WTC11 (cell line): ENCODE results near the gene MIX23. TPM values are rescaled to one million over a fixed set of nuclear protein-coding genes. Genes with fewer than 3 reads are reported as not detected.

Experiments used
- ATAC-seq: fragments of 200-7000 bp; cut with Tn5 transposase; 2 replicates; pipeline ENCODE4 v1.10.0; 2021; ENCODE audit warnings: mild to moderate bottlenecking, moderate library complexity
- CTCF ChIA-PET: fragments of 300-600 bp; sonication (Branson Sonifier 250); formaldehyde crosslinking; loops from one replicate; lab custom pipeline; 2021; ENCODE audit warnings: antibody characterized with exemption; lab: Charles Lee
- POLR2A ChIA-PET: fragments of 350-600 bp; sonication (Branson Sonifier 250); formaldehyde crosslinking; loops from one replicate; lab custom pipeline; 2021; ENCODE audit warnings: antibody characterized with exemption; lab: Charles Lee
- DNase-seq: peaks from one replicate; pipeline ENCODE4 v3.0.0; 2021; ENCODE audit warnings: low spot score
- H3K27ac Mint-ChIP-seq: 2 replicates; pipeline ENCODE4 v1.8.0; 2021; ENCODE audit warnings: mixed read lengths
- H3K27me3 Mint-ChIP-seq: 2 replicates; pipeline ENCODE4 v1.8.0; 2021; ENCODE audit warnings: low read depth, mild to moderate bottlenecking, moderate library complexity, mixed read lengths
- H3K36me3 Mint-ChIP-seq: 2 replicates; pipeline ENCODE4 v1.8.0; 2021; ENCODE audit warnings: mixed read lengths
- H3K4me1 Mint-ChIP-seq: 2 replicates; pipeline ENCODE4 v1.8.0; 2022; ENCODE audit warnings: mixed read lengths
- H3K4me3 Mint-ChIP-seq: 2 replicates; pipeline ENCODE4 v1.8.0; 2021; ENCODE audit warnings: mild to moderate bottlenecking, moderate library complexity, mixed read lengths
- H3K9me3 Mint-ChIP-seq: 2 replicates; pipeline ENCODE4 v1.8.0; 2021; ENCODE audit warnings: mixed read lengths
- ATF6 ChIP-seq: sonication (generic); formaldehyde crosslinking; IDR thresholded peaks from 2 replicates; pipeline ENCODE4 v1.8.1; 2023; ENCODE audit warnings: mild to moderate bottlenecking, missing genetic modification reagents
- E2F1 ChIP-seq: sonication (generic); formaldehyde crosslinking; IDR thresholded peaks from 2 replicates; pipeline ENCODE4 v1.8.0; 2022; ENCODE audit warnings: mild to moderate bottlenecking, missing genetic modification reagents
- FOXK1 ChIP-seq: sonication (generic); formaldehyde crosslinking; IDR thresholded peaks from 2 replicates; pipeline ENCODE4 v1.8.0; 2022; ENCODE audit warnings: mild to moderate bottlenecking, moderate library complexity, missing genetic modification reagents
- GTF2I ChIP-seq: fragments of 250-450 bp; sonication (Bioruptor Pico); conservative IDR thresholded peaks from 2 replicates; pipeline ENCODE4 v1.4.0; 2021; ENCODE audit warnings: mild to moderate bottlenecking
- HMGA2 ChIP-seq: fragments of 250-450 bp; sonication (Bioruptor Pico); IDR thresholded peaks from 2 replicates; pipeline ENCODE4 v1.4.0; 2021; ENCODE audit warnings: mild to moderate bottlenecking, moderate library complexity
- NR1H2 ChIP-seq: sonication (generic); formaldehyde crosslinking; IDR thresholded peaks from 2 replicates; pipeline ENCODE4 v1.9.0; 2021; ENCODE audit warnings: mild to moderate bottlenecking, moderate library complexity, missing genetic modification reagents
- PREB ChIP-seq: sonication (generic); formaldehyde crosslinking; IDR thresholded peaks from 2 replicates; pipeline ENCODE4 v1.8.1; 2022; ENCODE audit warnings: mild to moderate bottlenecking, missing genetic modification reagents, moderate library complexity, borderline replicate concordance
- SMAD4 ChIP-seq: sonication (generic); formaldehyde crosslinking; IDR thresholded peaks from 2 replicates; pipeline ENCODE4 v1.8.0; 2022; ENCODE audit warnings: mild to moderate bottlenecking, missing genetic modification reagents
- USF1 ChIP-seq: sonication (generic); formaldehyde crosslinking; IDR thresholded peaks from 2 replicates; pipeline ENCODE4 v1.8.0; 2022; ENCODE audit warnings: mild to moderate bottlenecking, missing genetic modification reagents
- USF2 ChIP-seq: sonication (generic); formaldehyde crosslinking; IDR thresholded peaks from 2 replicates; pipeline ENCODE4 v1.8.1; 2023; ENCODE audit warnings: mild to moderate bottlenecking, missing genetic modification reagents, moderate library complexity
- ZNF219 ChIP-seq: sonication (generic); formaldehyde crosslinking; IDR thresholded peaks from 2 replicates; pipeline ENCODE4 v1.8.0; 2023; ENCODE audit warnings: missing genetic modification reagents, mild to moderate bottlenecking, borderline replicate concordance
- ZNF512 ChIP-seq: sonication (generic); formaldehyde crosslinking; IDR thresholded peaks from 2 replicates; pipeline ENCODE4 v1.8.1; 2022; ENCODE audit warnings: missing genetic modification reagents, borderline replicate concordance
- ZNF671 ChIP-seq: fragments of 250-450 bp; sonication (Bioruptor Pico); IDR thresholded peaks from 2 replicates; pipeline ENCODE4 v1.8.0; 2021; ENCODE audit warnings: mild to moderate bottlenecking
- total RNA-seq: library from RNA; stranded (reverse); gene quantifications from 3 replicates; pipeline ENCODE4 v1.2.3, GENCODE V29; 2021
- TF ChIP-seq, protein P1 (sequence below): sonication (generic); formaldehyde crosslinking; IDR thresholded peaks from 2 replicates; pipeline ENCODE4 v1.8.0; 2022; ENCODE audit warnings: mild to moderate bottlenecking, missing genetic modification reagents
- TF ChIP-seq, protein P2 (sequence below): fragments of 250-450 bp; sonication (Bioruptor Pico); conservative IDR thresholded peaks from 2 replicates; pipeline ENCODE4 v1.9.0; 2021; ENCODE audit warnings: mild to moderate bottlenecking
- TF ChIP-seq, protein P3 (sequence below): fragments of 250-450 bp; sonication (Bioruptor Pico); IDR thresholded peaks from 2 replicates; pipeline ENCODE4 v1.9.0; 2021; ENCODE audit warnings: mild to moderate bottlenecking

Gene MIX23
- total RNA-seq, 1 experiment from 2014 or later: 81.7 TPM

- no peak for TF ChIP-seq HMGA2 (CRISPR knock-in tag)
These were observed 31.4 kb upstream of the MIX23 start (continued) for GRCh38 chr3:122414391-122414790.

DNA sequence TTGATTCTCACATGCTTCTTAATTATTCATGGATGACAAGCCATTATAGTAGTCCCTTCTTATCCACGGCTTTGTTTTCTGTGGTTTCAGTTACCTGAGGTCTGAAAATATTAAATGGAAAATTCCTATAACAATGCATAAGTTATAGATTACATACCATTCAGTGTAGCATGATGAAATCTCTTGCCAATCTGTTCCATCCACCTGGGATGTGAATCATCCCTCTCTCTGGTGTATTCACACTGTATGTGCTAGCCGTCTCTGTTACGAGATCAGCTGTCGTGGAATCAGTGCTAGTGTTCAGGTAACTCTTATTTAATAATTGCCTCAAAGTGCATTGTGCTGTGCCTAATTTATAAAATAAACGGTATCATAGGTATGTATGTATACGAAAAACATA, 27.6 kb upstream of the MIX23 start:
- H3K4me3 Mint-ChIP-seq: no peak overlapping the region
- H3K36me3 Mint-ChIP-seq: peaks cover 42% of the 10 kb centered on the region
- CTCF ChIA-PET: no interaction called here
- H3K27ac Mint-ChIP-seq: no peak overlapping the region
- no peaks in the 10 kb centered on the region for H3K27me3 Mint-ChIP-seq
- POLR2A ChIA-PET: no interaction called here
- peaks cover 9% of the 10 kb centered on the region for H3K4me1 Mint-ChIP-seq
- DNase-seq: no peak
- no peaks in the 10 kb centered on the region for H3K9me3 Mint-ChIP-seq
- TF ChIP-seq ZNF512 (no peak), ATF6 (CRISPR knock-in tag) (no peak), FOXK1 (CRISPR knock-in tag) (no peak), SMAD4 (CRISPR knock-in tag) (no peak), ZNF671 (CRISPR knock-in tag) (no peak), E2F1 (no peak), ZNF219 (no peak), GTF2I (CRISPR knock-in tag) (no peak), USF2 (CRISPR knock-in tag) (no peak), NR1H2 (CRISPR knock-in tag) (no peak), PREB (CRISPR knock-in tag) (no peak), USF1 (no peak)
- TF ChIP-seq, protein P1, sequence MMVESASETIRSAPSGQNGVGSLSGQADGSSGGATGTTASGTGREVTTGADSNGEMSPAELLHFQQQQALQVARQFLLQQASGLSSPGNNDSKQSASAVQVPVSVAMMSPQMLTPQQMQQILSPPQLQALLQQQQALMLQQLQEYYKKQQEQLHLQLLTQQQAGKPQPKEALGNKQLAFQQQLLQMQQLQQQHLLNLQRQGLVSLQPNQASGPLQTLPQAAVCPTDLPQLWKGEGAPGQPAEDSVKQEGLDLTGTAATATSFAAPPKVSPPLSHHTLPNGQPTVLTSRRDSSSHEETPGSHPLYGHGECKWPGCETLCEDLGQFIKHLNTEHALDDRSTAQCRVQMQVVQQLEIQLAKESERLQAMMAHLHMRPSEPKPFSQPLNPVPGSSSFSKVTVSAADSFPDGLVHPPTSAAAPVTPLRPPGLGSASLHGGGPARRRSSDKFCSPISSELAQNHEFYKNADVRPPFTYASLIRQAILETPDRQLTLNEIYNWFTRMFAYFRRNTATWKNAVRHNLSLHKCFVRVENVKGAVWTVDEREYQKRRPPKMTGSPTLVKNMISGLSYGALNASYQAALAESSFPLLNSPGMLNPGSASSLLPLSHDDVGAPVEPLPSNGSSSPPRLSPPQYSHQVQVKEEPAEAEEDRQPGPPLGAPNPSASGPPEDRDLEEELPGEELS: no peak
- TF ChIP-seq, protein P2, sequence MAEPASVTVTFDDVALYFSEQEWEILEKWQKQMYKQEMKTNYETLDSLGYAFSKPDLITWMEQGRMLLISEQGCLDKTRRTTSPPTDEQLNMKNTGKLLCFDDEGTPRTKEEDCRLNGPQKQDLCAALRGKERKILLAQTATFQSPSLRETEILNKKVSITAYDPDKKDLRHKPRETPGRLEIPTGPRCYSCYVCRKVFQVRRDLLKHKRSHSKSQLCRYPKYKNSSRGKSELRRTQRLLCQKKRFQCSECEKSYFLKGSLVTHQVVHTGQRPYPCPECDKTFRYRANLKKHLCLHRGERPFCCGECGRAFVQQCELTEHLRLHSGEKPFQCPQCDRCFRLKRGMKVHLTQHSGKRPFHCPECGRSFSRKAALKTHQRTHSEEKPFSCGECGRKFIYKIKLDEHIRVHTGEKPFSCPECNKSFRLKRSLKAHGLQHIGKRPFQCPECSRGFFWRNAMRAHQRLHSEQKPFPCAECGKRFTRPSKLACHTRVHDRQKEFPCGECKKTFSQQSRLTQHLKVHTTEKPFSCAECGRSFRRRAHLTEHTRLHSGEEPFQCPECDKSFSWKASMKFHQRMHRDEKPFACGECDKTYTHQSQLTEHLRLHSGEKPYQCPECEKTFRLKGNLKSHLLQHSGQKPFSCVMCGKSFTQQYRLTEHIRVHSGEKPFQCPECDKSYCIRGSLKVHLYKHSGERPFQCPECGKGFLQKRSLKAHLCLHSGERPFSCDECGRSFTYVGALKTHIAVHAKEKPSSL (CRISPR knock-in tag): no peak
- TF ChIP-seq, protein P3, sequence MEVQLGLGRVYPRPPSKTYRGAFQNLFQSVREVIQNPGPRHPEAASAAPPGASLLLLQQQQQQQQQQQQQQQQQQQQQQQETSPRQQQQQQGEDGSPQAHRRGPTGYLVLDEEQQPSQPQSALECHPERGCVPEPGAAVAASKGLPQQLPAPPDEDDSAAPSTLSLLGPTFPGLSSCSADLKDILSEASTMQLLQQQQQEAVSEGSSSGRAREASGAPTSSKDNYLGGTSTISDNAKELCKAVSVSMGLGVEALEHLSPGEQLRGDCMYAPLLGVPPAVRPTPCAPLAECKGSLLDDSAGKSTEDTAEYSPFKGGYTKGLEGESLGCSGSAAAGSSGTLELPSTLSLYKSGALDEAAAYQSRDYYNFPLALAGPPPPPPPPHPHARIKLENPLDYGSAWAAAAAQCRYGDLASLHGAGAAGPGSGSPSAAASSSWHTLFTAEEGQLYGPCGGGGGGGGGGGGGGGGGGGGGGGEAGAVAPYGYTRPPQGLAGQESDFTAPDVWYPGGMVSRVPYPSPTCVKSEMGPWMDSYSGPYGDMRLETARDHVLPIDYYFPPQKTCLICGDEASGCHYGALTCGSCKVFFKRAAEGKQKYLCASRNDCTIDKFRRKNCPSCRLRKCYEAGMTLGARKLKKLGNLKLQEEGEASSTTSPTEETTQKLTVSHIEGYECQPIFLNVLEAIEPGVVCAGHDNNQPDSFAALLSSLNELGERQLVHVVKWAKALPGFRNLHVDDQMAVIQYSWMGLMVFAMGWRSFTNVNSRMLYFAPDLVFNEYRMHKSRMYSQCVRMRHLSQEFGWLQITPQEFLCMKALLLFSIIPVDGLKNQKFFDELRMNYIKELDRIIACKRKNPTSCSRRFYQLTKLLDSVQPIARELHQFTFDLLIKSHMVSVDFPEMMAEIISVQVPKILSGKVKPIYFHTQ (CRISPR knock-in tag): no peak
- TF ChIP-seq, all 79 proteins: peak for 0
- ATAC-seq: no peak
